ENCODE results near the gene ANKRD53.

DNA sequence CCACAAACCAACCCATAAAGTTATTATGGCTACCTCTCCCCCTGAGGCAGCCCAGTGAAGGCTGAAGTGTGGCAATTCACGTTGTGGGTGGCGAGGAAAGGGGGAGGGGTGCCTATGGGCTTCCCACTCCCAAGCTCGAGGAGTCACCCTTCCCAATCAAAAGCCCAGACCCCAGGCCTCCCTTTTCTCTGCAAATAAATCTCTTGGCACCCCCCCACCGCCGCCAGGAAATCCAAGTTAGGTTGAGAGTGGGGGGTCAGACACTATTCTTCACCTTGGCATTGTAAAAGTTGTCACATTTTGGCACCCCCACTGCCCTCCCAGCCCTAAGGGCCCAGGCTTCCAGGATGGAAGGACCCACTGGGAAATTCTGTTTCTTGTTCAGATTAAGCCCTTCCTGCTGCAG is 6.9 kb downstream of the ANKRD53 start:
- no peak for TF ChIP-seq CTCF (IDR thresholded peaks at IDR 0.05)
- TF ChIP-seq ZFX (IDR thresholded peaks at IDR 0.05; ENCODE audit: borderline replicate concordance), result no peak
